ENCODE data around the gene ANKRD17.

GRCh38 chr4:73252001-73252400 lies 6.6 kb downstream of the ANKRD17 start:
- TF ChIP-seq CTCF (IDR thresholded peaks at IDR 0.05) (no peak), POLR2A (IDR thresholded peaks at IDR 0.05) (no peak)

Measured in sigmoid colon (tissue), 3 donors.